Pancreas (tissue), 10 donors: ENCODE data around the gene DCUN1D5. TPM values are rescaled to one million over a fixed set of nuclear protein-coding genes. Genes with fewer than 3 reads are reported as not detected.

Experiments used
- ATAC-seq, 4 donors: fragments of 200-7000 bp; cut with Tn5 transposase; one replicate each; pipeline versions ENCODE4 v1.8.0 to v1.9.1; 2020; ENCODE audit warnings: mild to moderate bottlenecking in 4 of 4, moderate library complexity in 4 of 4
- DNase-seq, 6 donors: peaks; one replicate each; pipeline ENCODE4 v3.0.0-alpha.2; 2020
- FAIRE-seq: peaks from 2 replicates; lab custom pipeline; 2012; peaks lifted over from hg19 to GRCh38; lab: Jason Lieb, UNC
- H3K27ac ChIP-seq, 4 donors: fragments of 200-600 bp; sonication (generic); 1 replicate in 3 of 4; 2 replicates in 1 of 4; pipeline versions ENCODE4 v1.5.0 to v1.8.0; 2020
- H3K27me3 ChIP-seq, 4 donors: fragments of 200-600 bp; one replicate each; pipeline ENCODE4 v1.8.0; 2021
- H3K36me3 ChIP-seq, 3 donors: fragments of 200-600 bp; sonication (generic) in 1 of 3; one replicate each; pipeline versions ENCODE4 v1.5.0 to v1.8.0; 2020 to 2021
- H3K4me1 ChIP-seq, 3 donors: fragments of 200-600 bp; one replicate each; pipeline ENCODE4 v1.8.0; 2021
- H3K4me3 ChIP-seq, 4 donors: fragments of 200-600 bp; sonication (generic) in 2 of 4; one replicate each; pipeline versions ENCODE4 v1.5.0 to v1.8.0; 2020 to 2021
- H3K9me3 ChIP-seq, 4 donors: fragments of 200-600 bp; one replicate each; pipeline ENCODE4 v1.8.0; 2021
- CTCF ChIP-seq, 4 donors: fragments of 200-600 bp; sonication (generic) in 3 of 4; IDR thresholded peaks; one replicate each; pipeline versions ENCODE4 v1.5.0 to v1.8.0; 2021; ENCODE audit warnings: antibody characterized with exemption in 4 of 4
- WGBS, 2 donors: extraction: QIAGEN DNeasy Blood & Tissue Kit; methylation state at CpG; one replicate each; pipeline ENCODE4 v1.1.7; 2013; 5-methylcytosine and 5-hydroxymethylcytosine counted together
- intact Hi-C, 3 donors: fragments of 100-400 bp; cut with DNase I; formaldehyde crosslinking; loops; one replicate each; pipeline versions ENCODE4 v1.11.1 to v1.14.2; 2022
- polyA plus RNA-seq, 2 donors: library from polyadenylated mRNA; stranded (reverse); fragments of 200-250 nt; gene quantifications; one replicate each; pipeline ENCODE4 v1.2.3, GENCODE V29; 2013
- total RNA-seq, 6 donors: library from RNA; stranded (reverse); fragmentation: NEBNext Ultra II Directional in 4 of 6; extraction: Animal tissue kit (Norgen Biotek cat#: 25700) in 4 of 6; gene quantifications; one replicate each; pipeline versions ENCODE4 v1.2.1 to v1.2.4, GENCODE V29; 2021 to 2023
- donor health status: healthy with polysubstance abuse.
- donor health status: DM: no; HTN: no; CAD: no; lungs with moderate emphysema.
- donor health status: DM: no; HTN: no; CAD: no.
- donor health status: control.
- donor health status: control.
- donor health status: Bipolar disorder and iron deficiency.
- donor health status: DM: yes; HTN: yes; CAD: no.
- donor health status: DM: no; HTN: no; CAD: no.
- donor health status: DM: no; HTN: no; CAD: no.
- donor health status: DM: yes; HTN: yes; CAD: no.

Gene DCUN1D5
- total and polyA plus RNA-seq, 8 donors = 5.8 to 9.9 (median 9.2) TPM

GRCh38 chr11:103067118-103067517 lies 24.8 kb downstream of the DCUN1D5 start:
- 89 to 93% methylated on average over 1 of the region's 1 CpG for WGBS, 2 donors
- Histone ChIP-seq H3K27me3 (no peaks in the 10 kb centered on the region), H3K27ac (no peak overlapping the region), H3K4me3 (no peak overlapping the region), H3K4me1 (peaks cover 0 to 11% (median 3%) of the 10 kb centered on the region in 3 donors), H3K36me3 (peaks cover 0 to 12% (median 4%) of the 10 kb centered on the region in 3 donors), H3K9me3 (no peaks in the 10 kb centered on the region)
- intact Hi-C loops = no loop called here
- ATAC-seq = no peak
- TF ChIP-seq CTCF (IDR thresholded peaks at IDR 0.05) = no peak
- FAIRE-seq = no peak
- DNase-seq = no peak

- WGBS, 2 donors = 93% methylated on average over 1 of the region's 1 CpG
- FAIRE-seq = no peak
Observed at GRCh38 chr11:103061656-103062055, 30.3 kb downstream of the DCUN1D5 start.

GRCh38 chr11:103055221-103055890 lies 36.6 kb downstream of the DCUN1D5 start:
- peak; percentile 85 to 93 (median 87) for ATAC-seq
- H3K4me1 ChIP-seq = no peaks in the 10 kb centered on the region
- H3K27ac ChIP-seq = no peak overlapping the region
- 14 to 21% methylated on average over 3 of the region's 3 CpGs for WGBS, 2 donors
- H3K36me3 ChIP-seq = no peaks in the 10 kb centered on the region
- intact Hi-C loops = no loop called here
- no peak overlapping the region for H3K4me3 ChIP-seq
- H3K27me3 ChIP-seq = no peaks in the 10 kb centered on the region
- H3K9me3 ChIP-seq = no peaks in the 10 kb centered on the region
- no peak for DNase-seq
- peak; percentile 93 for FAIRE-seq
- TF ChIP-seq CTCF (IDR thresholded peaks at IDR 0.05) = peak; percentile 39 to 59 (median 54)

More at GRCh38 chr11:103061656-103062055, 30.3 kb downstream of the DCUN1D5 start:
- no peak for TF ChIP-seq CTCF (IDR thresholded peaks at IDR 0.05)
- no peaks in the 10 kb centered on the region for H3K9me3 ChIP-seq
- intact Hi-C loops = no loop called here
- H3K27me3 ChIP-seq = no peaks in the 10 kb centered on the region
- ATAC-seq (no peak), DNase-seq (no peak)
- peaks cover 0 to 14% (median 4%) of the 10 kb centered on the region in 3 donors for H3K36me3 ChIP-seq
- H3K4me1 ChIP-seq = peaks cover 6 to 9% (median 7%) of the 10 kb centered on the region in 3 donors
- H3K4me3 ChIP-seq = no peak overlapping the region
- no peak overlapping the region for H3K27ac ChIP-seq

GRCh38 chr11:103053997-103054396 lies 38.0 kb downstream of the DCUN1D5 start:
- no peaks in the 10 kb centered on the region for H3K27me3 ChIP-seq
- intact Hi-C loops = no loop called here
- FAIRE-seq (no peak), ATAC-seq (no peak), DNase-seq (no peak)
- TF ChIP-seq CTCF (IDR thresholded peaks at IDR 0.05) = no peak
- H3K4me3 ChIP-seq = no peak overlapping the region
- H3K36me3 ChIP-seq = no peaks in the 10 kb centered on the region
- no peaks in the 10 kb centered on the region for H3K9me3 ChIP-seq
- H3K4me1 ChIP-seq = no peaks in the 10 kb centered on the region
- no peak overlapping the region for H3K27ac ChIP-seq
- WGBS, 2 donors = 81 to 83% methylated on average over 3 of the region's 3 CpGs

- intact Hi-C loops = no loop called here
- Histone ChIP-seq H3K27me3 (no peaks in the 10 kb centered on the region), H3K36me3 (no peaks in the 10 kb centered on the region), H3K27ac (no peak overlapping the region), H3K9me3 (no peaks in the 10 kb centered on the region), H3K4me3 (no peak overlapping the region), H3K4me1 (no peaks in the 10 kb centered on the region)
- 70% methylated on average over 4 of the region's 4 CpGs for WGBS, 2 donors
- no peak for FAIRE-seq
- no peak for ATAC-seq
- no peak for TF ChIP-seq CTCF (IDR thresholded peaks at IDR 0.05)
- DNase-seq = no peak
Observed at GRCh38 chr11:103051981-103052380, 40.0 kb downstream of the DCUN1D5 start.
